Tibial nerve (tissue), 4 donors: ENCODE data around the gene ABRACL. TPM values are rescaled to one million over a fixed set of nuclear protein-coding genes. Genes with fewer than 3 reads are reported as not detected.

ENCODE experiments used
- DNase-seq, 2 donors: peaks; one replicate each; pipeline ENCODE4 v3.0.0-alpha.2; 2019; ENCODE audit warnings: low spot score in 2 of 2
- H3K27ac ChIP-seq, 4 donors: fragments of 200-600 bp; sonication (generic) in 3 of 4; one replicate each; pipeline ENCODE4 v1.5.1; 2017 to 2019; ENCODE audit warnings: mild to moderate bottlenecking in 1 of 4
- H3K27me3 ChIP-seq, 2 donors: fragments of 200-600 bp; sonication (generic) in 1 of 2; one replicate each; pipeline versions ENCODE4 v1.5.1 to v1.6.0; 2017 to 2019
- H3K36me3 ChIP-seq, 3 donors: fragments of 200-600 bp; sonication (generic); one replicate each; pipeline ENCODE4 v1.5.1; 2018 to 2019
- H3K4me1 ChIP-seq, 4 donors: fragments of 200-600 bp; sonication (generic) in 3 of 4; one replicate each; pipeline ENCODE4 v1.5.1; 2017 to 2019
- H3K4me3 ChIP-seq, 4 donors: fragments of 200-600 bp; sonication (generic) in 3 of 4; one replicate each; pipeline ENCODE4 v1.5.1; 2017 to 2019; ENCODE audit warnings: mild to moderate bottlenecking in 1 of 4, moderate library complexity in 1 of 4
- H3K9me3 ChIP-seq, 4 donors: fragments of 200-600 bp; sonication (generic) in 3 of 4; one replicate each; pipeline ENCODE4 v1.5.1; 2017 to 2019
- CTCF ChIP-seq, 5 experiments: fragments of 200-600 bp in 3 of 5; fragments of 450-650 bp in 2 of 5; sonication (generic) in 3 of 5; IDR thresholded peaks; one replicate each; pipeline ENCODE4 v1.5.1; 2016 to 2019; ENCODE audit warnings: antibody characterized with exemption in 5 of 5, mild to moderate bottlenecking in 3 of 5, moderate library complexity in 2 of 5
- EP300 ChIP-seq, 2 donors: sonication (generic); formaldehyde crosslinking; IDR thresholded peaks; one replicate each; pipeline ENCODE4 v1.6.1; 2017; ENCODE audit warnings: antibody characterized with exemption in 2 of 2, mild to moderate bottlenecking in 1 of 2
- POLR2A ChIP-seq, 2 donors: fragments of 450-650 bp; IDR thresholded peaks; one replicate each; pipeline ENCODE4 v1.6.1; 2017; ENCODE audit warnings: antibody characterized with exemption in 2 of 2, mild to moderate bottlenecking in 2 of 2, moderate library complexity in 2 of 2
- WGBS, 2 donors: methylation state at CpG; one replicate each; pipeline ENCODE4 v1.1.5; 2018; 5-methylcytosine and 5-hydroxymethylcytosine counted together
- total RNA-seq, 4 donors: library from RNA; depleted of rRNA; stranded (reverse); fragments of >200 nt; gene quantifications; one replicate each; pipeline ENCODE4 v1.1.0, GENCODE V29; 2016

ABRACL gene
- total RNA-seq, 4 donors from 2014 or later, result 2.2 to 4.6 (median 3.2) TPM

GRCh38 chr6:139058029-139058428 lies 29.5 kb downstream of the ABRACL start:
- WGBS, 2 donors, result 73 to 80% methylated on average over 3 of the region's 3 CpGs
- no peak for DNase-seq
- H3K27me3 ChIP-seq, result no peaks in the 10 kb centered on the region
- no peaks in the 10 kb centered on the region for H3K4me1 ChIP-seq
- no peaks in the 10 kb centered on the region for H3K36me3 ChIP-seq
- no peak for TF ChIP-seq CTCF (IDR thresholded peaks at IDR 0.05)
- TF ChIP-seq POLR2A (IDR thresholded peaks at IDR 0.05), result no peak
- no peak for TF ChIP-seq EP300 (IDR thresholded peaks at IDR 0.05)
- no peak overlapping the region for H3K27ac ChIP-seq
- H3K4me3 ChIP-seq, result no peak overlapping the region
- no peaks in the 10 kb centered on the region for H3K9me3 ChIP-seq

- DNase-seq, result no peak
- TF ChIP-seq POLR2A (IDR thresholded peaks at IDR 0.05), result no peak
- no peak for TF ChIP-seq EP300 (IDR thresholded peaks at IDR 0.05)
- TF ChIP-seq CTCF (IDR thresholded peaks at IDR 0.05), result no peak
- H3K27me3 ChIP-seq, result no peaks in the 10 kb centered on the region
- H3K36me3 ChIP-seq, result no peaks in the 10 kb centered on the region
- no peaks in the 10 kb centered on the region for H3K4me1 ChIP-seq
- H3K9me3 ChIP-seq, result no peaks in the 10 kb centered on the region
- H3K4me3 ChIP-seq, result no peak overlapping the region
- no peak overlapping the region for H3K27ac ChIP-seq
Measured at GRCh38 chr6:139060332-139060731, 31.8 kb downstream of the ABRACL start.

- TF ChIP-seq EP300 (IDR thresholded peaks at IDR 0.05), result no peak
- no peak for TF ChIP-seq POLR2A (IDR thresholded peaks at IDR 0.05)
- TF ChIP-seq CTCF (IDR thresholded peaks at IDR 0.05), result no peak
- no peak overlapping the region for H3K27ac ChIP-seq
- 81 to 96% methylated on average over 1 of the region's 1 CpG for WGBS, 2 donors
Measured at GRCh38 chr6:139062932-139063646, 34.5 kb downstream of the ABRACL start.

DNA sequence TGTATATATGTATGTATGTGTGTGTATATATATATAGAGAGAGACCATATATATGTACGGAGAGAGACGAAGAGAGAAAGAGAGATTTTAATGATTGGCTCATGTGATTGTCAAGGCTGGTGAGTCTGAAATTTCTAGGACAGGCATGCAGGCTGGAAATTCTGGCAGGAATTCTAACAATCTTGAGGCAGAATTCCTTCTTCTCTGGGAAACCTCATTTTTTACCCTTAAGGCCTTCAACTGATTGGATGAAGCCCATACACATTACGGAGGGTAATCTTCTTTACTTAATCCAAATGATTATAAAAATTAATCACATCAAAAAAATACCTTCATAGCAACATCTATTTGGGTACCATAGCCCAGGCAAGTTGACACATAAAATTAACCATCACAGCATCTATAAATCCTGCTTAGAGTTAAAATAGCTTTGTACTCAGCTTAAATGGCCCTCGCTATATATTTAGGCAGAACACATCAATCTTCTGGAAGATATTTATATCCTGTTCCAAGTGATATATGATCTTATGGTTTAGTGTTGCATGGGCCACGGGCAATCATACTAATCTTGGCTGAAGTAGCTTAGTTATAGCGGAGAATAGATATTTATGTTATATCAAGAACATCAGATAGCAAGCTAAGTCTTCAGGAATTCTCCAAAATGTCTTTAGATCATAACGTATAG lies 36.6 kb downstream of the ABRACL start:
- H3K36me3 ChIP-seq, result no peaks in the 10 kb centered on the region
- no peaks in the 10 kb centered on the region for H3K9me3 ChIP-seq
- 63 to 74% methylated on average over 7 of the region's 7 CpGs for WGBS, 2 donors
- no peak for DNase-seq
- H3K4me1 ChIP-seq, result no peaks in the 10 kb centered on the region
- TF ChIP-seq EP300 (IDR thresholded peaks at IDR 0.05) (no peak), POLR2A (IDR thresholded peaks at IDR 0.05) (no peak), CTCF (IDR thresholded peaks at IDR 0.05) (no peak)
- H3K4me3 ChIP-seq, result no peak overlapping the region
- no peak overlapping the region for H3K27ac ChIP-seq
- H3K27me3 ChIP-seq, result no peaks in the 10 kb centered on the region

More at GRCh38 chr6:139062932-139063646, 34.5 kb downstream of the ABRACL start:
- DNase-seq, result no peak
- H3K9me3 ChIP-seq, result no peaks in the 10 kb centered on the region
- no peaks in the 10 kb centered on the region for H3K4me1 ChIP-seq
- H3K36me3 ChIP-seq, result no peaks in the 10 kb centered on the region
- no peak overlapping the region for H3K4me3 ChIP-seq
- no peaks in the 10 kb centered on the region for H3K27me3 ChIP-seq

DNA sequence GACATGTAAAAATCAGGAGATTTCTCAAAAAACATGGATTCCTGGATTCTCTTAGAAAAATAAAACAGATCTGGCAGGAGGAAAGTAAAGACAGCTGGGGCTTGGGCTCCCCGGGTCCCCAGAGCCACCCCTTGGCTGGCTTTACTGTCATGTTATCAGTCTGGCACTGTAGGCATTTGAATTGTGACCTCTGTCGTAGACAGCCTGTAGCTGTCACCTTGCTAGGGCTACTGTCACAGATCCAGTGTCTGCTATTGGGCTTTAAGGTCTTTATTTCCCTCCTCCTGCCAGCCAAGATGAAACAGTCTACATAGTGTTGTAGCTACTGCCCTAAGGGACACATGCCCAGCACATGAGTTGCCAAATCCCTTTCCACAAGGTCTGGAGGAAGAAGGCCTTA lies 37.5 kb downstream of the ABRACL start:
- Histone ChIP-seq H3K36me3 (no peaks in the 10 kb centered on the region), H3K4me1 (no peaks in the 10 kb centered on the region), H3K27ac (no peak overlapping the region), H3K4me3 (no peak overlapping the region), H3K27me3 (no peaks in the 10 kb centered on the region), H3K9me3 (no peaks in the 10 kb centered on the region)
- DNase-seq, result no peak
- TF ChIP-seq EP300 (IDR thresholded peaks at IDR 0.05) (no peak), POLR2A (IDR thresholded peaks at IDR 0.05) (no peak), CTCF (IDR thresholded peaks at IDR 0.05) (no peak)
- 80 to 85% methylated on average over 2 of the region's 2 CpGs for WGBS, 2 donors
